ENCODE results near the gene ENO2.

- TF ChIP-seq CTCF (IDR thresholded peaks at IDR 0.05; ENCODE audit: low read depth, low read length) (no peak), EZH2phosphoT487 (IDR thresholded peaks at IDR 0.05; ENCODE audit: low read depth) (no peak)
Measured at GRCh38 chr12:6914246-6914946, at the start of gene ENO2.

Data from OCI-LY3 (cell line).